Endothelial cell of umbilical vein (primary cell): ENCODE data around the gene SLC25A21. TPM values are rescaled to one million over a fixed set of nuclear protein-coding genes. Genes with fewer than 3 reads are reported as not detected.

Source experiments
- BruUV-seq: library from RNA; stranded (reverse); fragments of 400-500 nt; replicated peaks from 2 replicates; lab custom pipeline; 2021; lab: Mats Ljungman, UMichigan
- CTCF ChIA-PET: fragments of 300-600, 350-600 bp; sonication (Branson Sonifier 250); formaldehyde crosslinking; loops from one replicate; lab custom pipeline; 2021; ENCODE audit warnings: antibody characterized with exemption, inconsistent platforms; lab: Charles Lee
- POLR2A ChIA-PET: fragments of 300-600, 350-600 bp; sonication (Branson Sonifier 250); formaldehyde crosslinking; loops from one replicate; lab custom pipeline; 2021; ENCODE audit warnings: antibody characterized with exemption, inconsistent platforms; lab: Charles Lee
- DNase-seq: peaks from one replicate; pipeline ENCODE4 v3.0.0-alpha.2; 2011; ENCODE audit warnings: low read depth, low spot score
- FAIRE-seq: peaks from 2 replicates; lab custom pipeline; 2011; peaks lifted over from hg19 to GRCh38; lab: Jason Lieb, UNC
- H2AFZ ChIP-seq: 2 replicates; pipeline ENCODE4 v1.6.0; 2012; ENCODE audit warnings: low read depth, low read length, control low read depth, inconsistent platforms
- H3K27ac ChIP-seq: 2 replicates; pipeline ENCODE4 v1.5.1; 2011; ENCODE audit warnings: low read depth, mild to moderate bottlenecking, control low read depth, low read length, moderate library complexity; ENCODE audit not compliant: insufficient read depth
- H3K27me3 ChIP-seq, 2 experiments: 2 replicates each; pipeline versions ENCODE4 v1.6.0 to v1.6.1; 2011; ENCODE audit warnings: low read length in 2 of 2, mixed read lengths in 1 of 2; ENCODE audit not compliant: control insufficient read depth in 2 of 2, insufficient read depth in 2 of 2
- H3K36me3 ChIP-seq, 2 experiments: 2 replicates in 1 of 2; 3 replicates in 1 of 2; pipeline ENCODE4 v1.5.1; 2011; ENCODE audit warnings: low read length in 2 of 2, mild to moderate bottlenecking in 1 of 2, moderate library complexity in 1 of 2; ENCODE audit not compliant: control insufficient read depth in 2 of 2, insufficient read depth in 2 of 2; ENCODE audit errors: extremely low read depth in 1 of 2
- H3K4me1 ChIP-seq: 3 replicates; pipeline ENCODE4 v1.5.1; 2011; ENCODE audit warnings: mild to moderate bottlenecking, low read length; ENCODE audit not compliant: control insufficient read depth, insufficient read depth; ENCODE audit errors: extremely low read depth
- H3K4me2 ChIP-seq: 2 replicates; pipeline ENCODE4 v1.6.1; 2011; ENCODE audit warnings: low read length, control low read depth, mixed read lengths; ENCODE audit not compliant: insufficient read depth
- H3K4me3 ChIP-seq, 3 experiments: fragments of 200-600 bp in 1 of 3; sonication (generic), shearing (Covaris generic) in 1 of 3; replicated peaks in 1 of 3; 2 replicates each; pipeline ENCODE4 v1.5.1; 2011 to 2016; ENCODE audit warnings: control low read depth in 3 of 3, low read length in 3 of 3, mild to moderate bottlenecking in 2 of 3, inconsistent platforms in 1 of 3, low read depth in 1 of 3, moderate library complexity in 1 of 3; ENCODE audit not compliant: insufficient read depth in 1 of 3
- H3K79me2 ChIP-seq: 2 replicates; pipeline ENCODE4 v1.6.0; 2012; ENCODE audit warnings: low read length, inconsistent platforms; ENCODE audit not compliant: control insufficient read depth, insufficient read depth
- H3K9ac ChIP-seq: replicated peaks from 2 replicates; pipeline ENCODE3; 2011; ENCODE audit warnings: low read length, control low read depth; ENCODE audit not compliant: insufficient read depth; ENCODE audit errors: extremely low read depth
- H3K9me1 ChIP-seq: replicated peaks from 3 replicates; pipeline ENCODE4 v1.6.0; 2011; ENCODE audit warnings: mild to moderate bottlenecking, low read length; ENCODE audit not compliant: control insufficient read depth, insufficient read depth; ENCODE audit errors: extremely low read depth
- H3K9me3 ChIP-seq: replicated peaks from 2 replicates; pipeline ENCODE4 v1.5.1; 2012; ENCODE audit warnings: low read length, inconsistent platforms; ENCODE audit not compliant: control insufficient read depth, insufficient read depth
- H4K20me1 ChIP-seq: replicated peaks from 2 replicates; pipeline ENCODE3; 2011; ENCODE audit warnings: mild to moderate bottlenecking, low read length; ENCODE audit not compliant: control insufficient read depth, insufficient read depth; ENCODE audit errors: extremely low read depth
- CTCF ChIP-seq, 2 donors: IDR thresholded peaks; 1 replicate in 1 of 2; 2 replicates in 1 of 2; pipeline ENCODE4 v1.5.1; 2011; ENCODE audit warnings: low read length in 2 of 2, mild to moderate bottlenecking in 2 of 2, moderate library complexity in 2 of 2, control low read depth in 1 of 2, inconsistent platforms in 1 of 2, low read depth in 1 of 2; ENCODE audit not compliant: insufficient read depth in 1 of 2; ENCODE audit errors: extremely low read depth in 1 of 2
- EZH2 ChIP-seq: IDR thresholded peaks from 2 replicates; pipeline ENCODE4 v1.6.1; 2012; ENCODE audit warnings: borderline replicate concordance, low read depth, mild to moderate bottlenecking, moderate library complexity, low read length, inconsistent platforms; ENCODE audit not compliant: severe bottlenecking
- FOS ChIP-seq: IDR thresholded peaks from 2 replicates; pipeline ENCODE4 v1.6.1; 2011; ENCODE audit warnings: mild to moderate bottlenecking, low read length, moderate library complexity, borderline replicate concordance; ENCODE audit not compliant: insufficient read depth
- GATA2 ChIP-seq: IDR thresholded peaks from 2 replicates; pipeline ENCODE4 v1.7.0; 2011; ENCODE audit warnings: low read depth, mild to moderate bottlenecking, moderate library complexity, mixed read lengths, low read length; ENCODE audit not compliant: insufficient read length, insufficient read depth
- JUN ChIP-seq: IDR thresholded peaks from 2 replicates; pipeline ENCODE4 v1.6.1; 2011; ENCODE audit warnings: borderline replicate concordance, low read depth; ENCODE audit not compliant: insufficient read length, insufficient read depth
- MAX ChIP-seq: IDR thresholded peaks from 2 replicates; pipeline ENCODE4 v1.6.1; 2011; ENCODE audit not compliant: insufficient read depth, insufficient read length
- MYC ChIP-seq: IDR thresholded peaks from one replicate; pipeline ENCODE4 v1.6.1; 2011; ENCODE audit warnings: mild to moderate bottlenecking, low read depth, low read length
- POLR2A ChIP-seq: IDR thresholded peaks from 2 replicates; pipeline ENCODE4 v1.6.1; 2012; ENCODE audit warnings: low read depth, mild to moderate bottlenecking, control low read depth, low read length
- POLR2AphosphoS5 ChIP-seq: IDR thresholded peaks from 2 replicates; pipeline ENCODE4 v1.6.1; 2012; ENCODE audit warnings: low read depth, mild to moderate bottlenecking, control low read depth, low read length, moderate library complexity; ENCODE audit not compliant: insufficient read depth
- dilution Hi-C: fragments of 300-500 bp; cut with MboI; formaldehyde crosslinking; loops from one replicate; pipeline ENCODE4 v1.15.0; 2019; ENCODE audit warnings: low sequenced_read_pairs; ENCODE audit not compliant: extremely low pct_ligation_motif_present
- intact Hi-C: fragments of 100-400 bp; cut with micrococcal nuclease; formaldehyde crosslinking; loops from one replicate; pipeline ENCODE4 v1.10.0; 2022
- polyA plus RNA-seq, 4 experiments: library from polyadenylated mRNA; depleted of rRNA in 3 of 4; stranded (reverse) in 3 of 4; unstranded in 1 of 4; fragments of >200 nt; gene quantifications; 2 replicates each; pipeline versions ENCODE4 v1.2.1 to v1.2.3, GENCODE V29; 2011 to 2012; ENCODE audit warnings: missing spikeins in 1 of 4
- total RNA-seq: library from RNA; stranded (reverse); gene quantifications from 2 replicates; pipeline ENCODE4 v1.2.3, GENCODE V29; 2021

The SLC25A21 gene
- total and polyA plus RNA-seq, 2 donors (not counting 3 experiments of a cell fraction or from before 2014, with no cell fraction given), result 0.98 to 1.4 TPM

GRCh38 chr14:37093364-37093763 is 79.0 kb downstream of the SLC25A21 start:
- no peak for FAIRE-seq
- DNase-seq, result no peak
- intact Hi-C loops (no loop called here), dilution Hi-C loops (no loop called here)
- no TSS peak for BruUV-seq
- POLR2A ChIA-PET, result no interaction called here
- no peak overlapping the region for H3K4me3 ChIP-seq
- H3K79me2 ChIP-seq, result no peaks in the 10 kb centered on the region
- H3K9ac ChIP-seq, result no peak overlapping the region
- H3K9me3 ChIP-seq, result no peaks in the 10 kb centered on the region
- TF ChIP-seq POLR2AphosphoS5, result no peak
- no peak for TF ChIP-seq JUN
- no peak for TF ChIP-seq GATA2
- no peak for TF ChIP-seq POLR2A
- TF ChIP-seq MAX, result no peak
- TF ChIP-seq EZH2, result no peak
- no peak for TF ChIP-seq FOS
- no peak for TF ChIP-seq CTCF (IDR thresholded peaks at IDR 0.05; ENCODE audit: extremely low read depth in 1 of 2, insufficient read depth in 1 of 2, low read depth in 1 of 2, low read length in 2 of 2)
- no peak for TF ChIP-seq MYC
- CTCF ChIA-PET, result no interaction called here
- no peaks in the 10 kb centered on the region for H3K9me1 ChIP-seq
- no peaks in the 10 kb centered on the region for H3K27me3 ChIP-seq
- no peaks in the 10 kb centered on the region for H3K4me1 ChIP-seq
- H2AFZ ChIP-seq, result no peak overlapping the region
- no peaks in the 10 kb centered on the region for H4K20me1 ChIP-seq
- no peaks in the 10 kb centered on the region for H3K36me3 ChIP-seq
- H3K27ac ChIP-seq, result no peak overlapping the region
- H3K4me2 ChIP-seq, result no peak overlapping the region
